Measurements from ENCODE around the gene INPP1.

GRCh38 chr2:190415251-190415650, 71.9 kb downstream of the INPP1 start:
- TF ChIP-seq POLR2AphosphoS5 (IDR thresholded peaks at IDR 0.05; ENCODE audit: low read depth, low read length): no peak
- no peak for TF ChIP-seq POLR2A (IDR thresholded peaks at IDR 0.05; ENCODE audit: low read depth, low read length)
- no peak for TF ChIP-seq TAF1 (IDR thresholded peaks at IDR 0.05; ENCODE audit: borderline replicate concordance, low read depth, low read length)
